MM.1S (cell line): ENCODE measurements around the gene OSBPL5.

Experiments
- DNase-seq: peaks from one replicate; pipeline ENCODE4 v3.0.0-alpha.2; 2015
- H2AFZ ChIP-seq: fragments of 300-600 bp; sonication (generic); 2 replicates; pipeline ENCODE4 v1.6.0; 2016; ENCODE audit warnings: antibody characterized with exemption, low read length
- H3F3A ChIP-seq: fragments of 300-600 bp; sonication (generic); 2 replicates; pipeline ENCODE4 v1.6.1; 2016; ENCODE audit warnings: mild to moderate bottlenecking, antibody characterized with exemption, low read length, moderate library complexity, mixed read lengths; ENCODE audit not compliant: insufficient read depth
- H3K27ac ChIP-seq: fragments of 300-600 bp; sonication (generic); 2 replicates; pipeline ENCODE4 v1.5.1; 2016; ENCODE audit warnings: mild to moderate bottlenecking, low read length
- H3K27me3 ChIP-seq: fragments of 300-600 bp; sonication (generic); replicated peaks from 2 replicates; pipeline ENCODE4 v1.6.0; 2016; ENCODE audit warnings: low read length; ENCODE audit not compliant: insufficient read depth
- H3K36me3 ChIP-seq: fragments of 300-600 bp; sonication (generic); replicated peaks from 2 replicates; pipeline ENCODE4 v1.6.1; 2016; ENCODE audit warnings: mild to moderate bottlenecking, low read length, mixed read lengths; ENCODE audit not compliant: insufficient read depth
- H3K4me1 ChIP-seq: fragments of 300-600 bp; sonication (generic); 2 replicates; pipeline ENCODE4 v1.6.1; 2016; ENCODE audit warnings: low read length, mixed read lengths
- H3K4me2 ChIP-seq: fragments of 300-600 bp; sonication (generic); 2 replicates; pipeline ENCODE4 v1.6.0; 2016; ENCODE audit warnings: low read depth, low read length
- H3K4me3 ChIP-seq: fragments of 300-600 bp; sonication (generic); 2 replicates; pipeline ENCODE4 v1.5.1; 2016; ENCODE audit warnings: low read length, mixed read lengths
- H3K79me2 ChIP-seq: fragments of 300-600 bp; sonication (generic); 2 replicates; pipeline ENCODE4 v1.6.1; 2016; ENCODE audit warnings: mixed run types, low read length, mixed read lengths
- H3K9ac ChIP-seq: fragments of 300-600 bp; sonication (generic); 2 replicates; pipeline ENCODE4 v1.6.1; 2016; ENCODE audit warnings: low read length, mixed read lengths
- H3K9me2 ChIP-seq: fragments of 300-600 bp; sonication (generic); replicated peaks from 2 replicates; pipeline ENCODE4 v1.6.1; 2016; ENCODE audit warnings: mild to moderate bottlenecking, low read length, mixed read lengths; ENCODE audit not compliant: insufficient read depth
- H3K9me3 ChIP-seq: fragments of 300-600 bp; sonication (generic); replicated peaks from 2 replicates; pipeline ENCODE4 v1.6.1; 2016; ENCODE audit warnings: mild to moderate bottlenecking, low read length, mixed read lengths; ENCODE audit not compliant: insufficient read depth
- H4K20me1 ChIP-seq: fragments of 300-600 bp; sonication (generic); 2 replicates; pipeline ENCODE4 v1.6.1; 2016; ENCODE audit warnings: mild to moderate bottlenecking, low read length, moderate library complexity, mixed read lengths; ENCODE audit not compliant: insufficient read depth
- CTCF ChIP-seq: fragments of 300-600 bp; sonication (generic); IDR thresholded peaks from 2 replicates; pipeline ENCODE4 v1.5.1; 2016; ENCODE audit warnings: antibody characterized with exemption, low read length, mixed read lengths
- EZH2 ChIP-seq: fragments of 300-600 bp; sonication (generic); optimal IDR thresholded peaks from 2 replicates; pipeline ENCODE3; 2017; ENCODE audit warnings: low read depth, mild to moderate bottlenecking, antibody characterized with exemption, low read length, mixed read lengths
- EZH2phosphoT487 ChIP-seq: fragments of 300-600 bp; sonication (generic); IDR thresholded peaks from 2 replicates; pipeline ENCODE4 v1.6.1; 2018; ENCODE audit warnings: antibody characterized with exemption, low read length

OSBPL5 gene

DNA sequence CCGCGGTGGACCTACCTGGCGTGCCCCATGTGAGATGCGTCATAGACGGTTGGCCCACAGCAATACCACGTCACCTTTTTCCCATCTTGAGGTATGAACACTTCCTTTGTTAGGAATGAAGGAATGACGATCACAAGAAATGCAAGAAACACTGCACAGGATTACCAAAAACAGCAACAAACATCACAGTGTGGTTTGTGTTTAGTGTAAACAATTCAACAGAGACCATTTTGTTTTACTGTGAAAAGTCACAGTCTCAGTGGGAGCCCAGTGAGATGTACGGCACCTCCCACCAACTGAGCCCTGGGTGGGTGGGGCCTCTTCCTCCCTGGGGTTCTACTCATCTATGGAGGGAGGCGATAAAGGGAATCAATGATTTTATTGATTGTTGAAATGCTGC lies 124.2 kb downstream of the OSBPL5 start:
- TF ChIP-seq CTCF: no peak
- TF ChIP-seq EZH2phosphoT487: no peak
- no peak for TF ChIP-seq EZH2
- H3K36me3 ChIP-seq: peaks cover 4% of the 10 kb centered on the region
- DNase-seq: no peak

DNA sequence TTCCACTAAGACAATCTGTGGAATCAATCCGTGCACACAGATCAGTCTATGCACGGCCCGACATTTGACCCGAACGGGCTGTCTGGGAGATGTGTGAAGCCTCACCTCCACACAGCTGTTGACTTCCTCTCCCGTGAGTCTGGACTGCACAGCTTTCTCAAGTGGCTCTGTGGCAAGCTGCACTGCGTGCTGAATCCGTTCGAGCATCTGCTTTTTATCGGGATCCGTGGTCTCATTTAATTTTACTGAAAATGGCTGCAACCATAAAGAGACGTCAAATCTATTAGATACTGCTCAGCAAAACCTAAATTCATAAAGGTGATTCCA lies 127.2 kb downstream of the OSBPL5 start:
- no peak for DNase-seq
- H4K20me1 ChIP-seq: no peaks in the 10 kb centered on the region
- TF ChIP-seq EZH2phosphoT487: no peak

More for the DNA sequence above, 124.2 kb downstream of the OSBPL5 start:
- Histone ChIP-seq H3K9ac (no peak overlapping the region), H3K79me2 (peaks cover 60% of the 10 kb centered on the region), H3F3A (0 out of 2 replicates have a peak, but pooled peaks cover 2% of the 10 kb centered on the region), H3K9me2 (no peaks in the 10 kb centered on the region), H2AFZ (no peak overlapping the region), H3K9me3 (no peaks in the 10 kb centered on the region), H3K27ac (no peak overlapping the region), H4K20me1 (no peaks in the 10 kb centered on the region), H3K27me3 (no peaks in the 10 kb centered on the region), H3K4me1 (peaks cover 7% of the 10 kb centered on the region), H3K4me3 (no peak overlapping the region), H3K4me2 (no peak overlapping the region)

More for the DNA sequence above, 127.2 kb downstream of the OSBPL5 start:
- Histone ChIP-seq H2AFZ (no peak overlapping the region), H3K4me2 (no peak overlapping the region), H3K27ac (no peak overlapping the region), H3K4me1 (peaks cover 7% of the 10 kb centered on the region), H3F3A (0 out of 2 replicates have a peak, but pooled peaks cover 2% of the 10 kb centered on the region), H3K4me3 (no peak overlapping the region), H3K79me2 (peaks cover 32% of the 10 kb centered on the region), H3K36me3 (peaks cover 4% of the 10 kb centered on the region), H3K27me3 (no peaks in the 10 kb centered on the region), H3K9me3 (no peaks in the 10 kb centered on the region), H3K9me2 (no peaks in the 10 kb centered on the region), H3K9ac (no peak overlapping the region)
